Lung (tissue), 12 donors: Measurements from ENCODE around the gene TAS2R3. TPM values are rescaled to one million over a fixed set of nuclear protein-coding genes. Genes with fewer than 3 reads are reported as not detected.

Source experiments
- ATAC-seq: fragments of 200-7000 bp; cut with Tn5 transposase; one replicate; pipeline ENCODE4 v1.9.1; 2020; ENCODE audit warnings: moderate number of reproducible peaks; ENCODE audit not compliant: insufficient read depth, low FRiP score
- DNase-seq, 3 donors: peaks; one replicate each; pipeline ENCODE4 v3.0.0-alpha.2; 2013 to 2017
- H3K27ac ChIP-seq, 2 donors: one replicate each; pipeline ENCODE4 v1.5.1; 2013; ENCODE audit warnings: mild to moderate bottlenecking in 2 of 2, moderate library complexity in 2 of 2, control low read depth in 1 of 2, inconsistent platforms in 1 of 2, low read depth in 1 of 2, low read length in 1 of 2
- H3K27me3 ChIP-seq, 3 donors: one replicate each; pipeline ENCODE4 v1.5.1; 2013; ENCODE audit warnings: low read length in 2 of 3; ENCODE audit not compliant: control insufficient read depth in 3 of 3, insufficient read depth in 3 of 3
- H3K36me3 ChIP-seq, 4 donors: one replicate each; pipeline ENCODE4 v1.5.1; 2013; ENCODE audit warnings: low read length in 4 of 4, mild to moderate bottlenecking in 1 of 4, moderate library complexity in 1 of 4; ENCODE audit not compliant: control insufficient read depth in 4 of 4, insufficient read depth in 4 of 4
- H3K4me1 ChIP-seq, 5 donors: one replicate each; pipeline ENCODE4 v1.5.1; 2013; ENCODE audit warnings: low read length in 5 of 5, mild to moderate bottlenecking in 2 of 5, moderate library complexity in 1 of 5; ENCODE audit not compliant: control insufficient read depth in 5 of 5, insufficient read depth in 5 of 5
- H3K4me3 ChIP-seq: one replicate; pipeline ENCODE4 v1.5.1; 2013; ENCODE audit warnings: mild to moderate bottlenecking, control low read depth, moderate library complexity
- H3K9ac ChIP-seq, 2 donors: one replicate each; pipeline ENCODE4 v1.5.1; 2013; ENCODE audit warnings: low read length in 2 of 2, control low read depth in 1 of 2; ENCODE audit not compliant: insufficient read depth in 1 of 2
- H3K9me3 ChIP-seq, 4 donors: one replicate each; pipeline ENCODE4 v1.5.1; 2013; ENCODE audit warnings: low read length in 3 of 4, mild to moderate bottlenecking in 1 of 4, moderate library complexity in 1 of 4; ENCODE audit not compliant: control insufficient read depth in 4 of 4, insufficient read depth in 3 of 4
- WGBS, 2 donors: extraction: QIAGEN DNeasy Blood & Tissue Kit; methylation state at CpG; one replicate each; pipeline ENCODE4 v1.1.7; 2013; 5-methylcytosine and 5-hydroxymethylcytosine counted together
- polyA plus RNA-seq, 2 donors: library from polyadenylated mRNA; stranded (reverse); fragments of 200-250 nt; gene quantifications; one replicate each; pipeline ENCODE4 v1.2.1, GENCODE V29; 2013
- total RNA-seq, 2 donors: library from RNA; depleted of rRNA in 1 of 2; stranded (reverse); fragments of >200 nt in 1 of 2; gene quantifications; one replicate each; pipeline ENCODE4 v1.2.1, GENCODE V29; 2014 to 2021
- TF ChIP-seq, protein P1 (sequence below): IDR thresholded peaks from 2 replicates; pipeline ENCODE4 v1.5.1; 2012; ENCODE audit warnings: mild to moderate bottlenecking; ENCODE audit errors: control extremely low read depth, extremely low read depth
- donor health status: control.
- donor health status: control.
- donor health status: Bipolar disorder and iron deficiency.
- donor health status: healthy.
- donor health status: DM: yes; HTN: yes; CAD: no.

TAS2R3 gene
- total and polyA plus RNA-seq, 4 donors, result 2.2 to 13.0 TPM; not detected in 2

DNA sequence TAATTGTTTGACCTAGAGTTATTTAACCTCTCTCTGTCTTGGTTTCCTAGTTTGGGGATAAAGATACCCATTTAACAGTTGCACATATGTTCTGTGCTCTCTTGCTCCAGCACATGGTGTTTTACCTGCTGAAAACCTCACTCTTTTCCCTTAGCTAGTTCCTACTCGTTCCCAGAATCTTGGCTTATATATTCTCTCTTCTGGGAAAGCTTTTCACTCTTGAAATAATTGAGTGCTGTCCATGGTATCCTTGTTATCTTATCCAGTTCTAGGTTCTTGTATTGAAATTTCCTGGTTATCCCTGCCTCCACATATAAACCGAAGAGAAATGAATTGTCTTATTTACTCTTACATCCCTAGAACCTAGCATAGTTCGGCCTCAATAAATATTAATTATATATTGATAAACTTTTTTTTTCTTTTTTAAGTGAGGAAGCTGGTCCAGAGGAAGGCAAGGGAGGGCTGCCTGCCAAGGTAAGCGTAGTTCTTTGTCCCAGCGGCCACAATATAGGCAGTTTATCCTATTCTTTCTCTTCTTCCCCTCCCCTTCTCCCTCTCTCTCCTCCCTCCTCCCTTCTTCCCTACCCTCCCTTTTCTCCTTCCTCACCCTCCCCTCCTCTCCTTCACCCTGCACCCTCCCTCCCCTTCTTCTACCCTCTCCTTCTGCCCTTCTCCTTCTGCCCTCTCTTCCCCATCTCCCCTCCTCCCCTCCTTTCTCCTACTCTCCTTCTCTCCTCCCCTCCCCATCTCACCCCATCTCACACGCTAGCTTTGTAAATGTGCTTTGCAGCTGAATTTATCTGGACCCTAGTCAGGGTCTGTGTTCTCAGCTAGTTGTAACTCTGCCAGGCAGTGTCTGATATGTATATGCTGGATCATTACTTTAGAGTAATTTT lies 47.9 kb upstream of the TAS2R3 start:
- H3K36me3 ChIP-seq, result no peaks in the 10 kb centered on the region
- H3K27ac ChIP-seq, result no peak overlapping the region
- no peaks in the 10 kb centered on the region for H3K4me1 ChIP-seq
- H3K9ac ChIP-seq, result no peak overlapping the region
- H3K9me3 ChIP-seq, result no peaks in the 10 kb centered on the region
- no peak for DNase-seq
- WGBS, 2 donors, result 81 to 91% methylated on average over 6 of the region's 6 CpGs
- TF ChIP-seq, protein P1, sequence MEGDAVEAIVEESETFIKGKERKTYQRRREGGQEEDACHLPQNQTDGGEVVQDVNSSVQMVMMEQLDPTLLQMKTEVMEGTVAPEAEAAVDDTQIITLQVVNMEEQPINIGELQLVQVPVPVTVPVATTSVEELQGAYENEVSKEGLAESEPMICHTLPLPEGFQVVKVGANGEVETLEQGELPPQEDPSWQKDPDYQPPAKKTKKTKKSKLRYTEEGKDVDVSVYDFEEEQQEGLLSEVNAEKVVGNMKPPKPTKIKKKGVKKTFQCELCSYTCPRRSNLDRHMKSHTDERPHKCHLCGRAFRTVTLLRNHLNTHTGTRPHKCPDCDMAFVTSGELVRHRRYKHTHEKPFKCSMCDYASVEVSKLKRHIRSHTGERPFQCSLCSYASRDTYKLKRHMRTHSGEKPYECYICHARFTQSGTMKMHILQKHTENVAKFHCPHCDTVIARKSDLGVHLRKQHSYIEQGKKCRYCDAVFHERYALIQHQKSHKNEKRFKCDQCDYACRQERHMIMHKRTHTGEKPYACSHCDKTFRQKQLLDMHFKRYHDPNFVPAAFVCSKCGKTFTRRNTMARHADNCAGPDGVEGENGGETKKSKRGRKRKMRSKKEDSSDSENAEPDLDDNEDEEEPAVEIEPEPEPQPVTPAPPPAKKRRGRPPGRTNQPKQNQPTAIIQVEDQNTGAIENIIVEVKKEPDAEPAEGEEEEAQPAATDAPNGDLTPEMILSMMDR, result no peak
- no peaks in the 10 kb centered on the region for H3K27me3 ChIP-seq
- H3K4me3 ChIP-seq, result no peak overlapping the region
- ATAC-seq, result no peak

DNA sequence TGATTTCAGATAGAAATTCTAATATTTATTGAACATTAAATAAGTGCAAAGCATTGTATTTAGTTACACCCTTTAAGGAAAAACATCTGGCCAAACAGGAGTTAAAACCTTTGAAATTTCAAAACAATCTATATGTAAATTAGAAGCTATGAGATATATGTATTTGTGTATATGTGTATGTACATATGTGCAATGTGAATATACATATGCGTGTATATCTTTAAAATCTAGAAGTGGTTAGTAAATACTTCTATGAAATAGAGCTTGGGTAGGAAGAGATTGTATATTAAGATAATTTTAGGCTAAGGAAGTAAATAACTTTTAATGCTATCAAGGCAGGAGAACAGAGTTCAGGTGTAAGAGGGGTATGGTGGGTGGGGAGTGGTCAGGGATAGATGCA lies 46.4 kb upstream of the TAS2R3 start:
- TF ChIP-seq, protein P1, result no peak
- ATAC-seq (no peak), DNase-seq (no peak)
- Histone ChIP-seq H3K9ac (no peak overlapping the region), H3K9me3 (no peaks in the 10 kb centered on the region), H3K27me3 (no peaks in the 10 kb centered on the region), H3K36me3 (no peaks in the 10 kb centered on the region), H3K27ac (no peak overlapping the region), H3K4me3 (no peak overlapping the region), H3K4me1 (no peaks in the 10 kb centered on the region)
- WGBS, 2 donors, result 94 to 96% methylated on average over 1 of the region's 1 CpG

DNA sequence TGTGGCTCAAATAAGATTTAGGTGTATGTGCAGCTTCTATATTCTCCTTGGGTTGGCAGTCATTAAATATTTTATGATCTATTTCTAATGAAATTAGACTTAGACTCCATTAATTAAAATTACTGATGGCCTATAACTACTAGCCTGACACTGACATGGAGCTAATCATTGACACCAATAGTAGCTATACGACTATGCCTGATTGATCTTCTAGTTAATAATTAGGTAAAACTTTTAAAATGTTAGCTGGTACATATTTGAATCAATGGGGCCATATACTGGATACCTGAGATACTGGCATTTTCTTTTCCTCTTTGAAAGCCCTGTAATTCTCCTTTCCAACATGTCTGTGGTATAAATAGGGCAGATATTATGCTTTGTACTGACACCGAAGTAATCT lies 41.4 kb upstream of the TAS2R3 start:
- 92 to 99% methylated on average over 2 of the region's 2 CpGs for WGBS, 2 donors
- Histone ChIP-seq H3K27me3 (no peaks in the 10 kb centered on the region), H3K27ac (no peak overlapping the region), H3K9ac (no peak overlapping the region), H3K4me1 (no peaks in the 10 kb centered on the region), H3K4me3 (no peak overlapping the region), H3K9me3 (no peaks in the 10 kb centered on the region), H3K36me3 (no peaks in the 10 kb centered on the region)
- no peak for DNase-seq
- TF ChIP-seq, protein P1, result no peak
- no peak for ATAC-seq
